GM19328 (cell line): ENCODE measurements around the gene ME3.

Experiments used
- ATAC-seq: cut with Tn5 transposase; IDR thresholded peaks from one replicate; pipeline ENCODE4 v1.9.1; 2021; ENCODE audit warnings: mild to moderate bottlenecking, moderate library complexity; ENCODE audit not compliant: unreplicated experiment

Gene ME3

DNA sequence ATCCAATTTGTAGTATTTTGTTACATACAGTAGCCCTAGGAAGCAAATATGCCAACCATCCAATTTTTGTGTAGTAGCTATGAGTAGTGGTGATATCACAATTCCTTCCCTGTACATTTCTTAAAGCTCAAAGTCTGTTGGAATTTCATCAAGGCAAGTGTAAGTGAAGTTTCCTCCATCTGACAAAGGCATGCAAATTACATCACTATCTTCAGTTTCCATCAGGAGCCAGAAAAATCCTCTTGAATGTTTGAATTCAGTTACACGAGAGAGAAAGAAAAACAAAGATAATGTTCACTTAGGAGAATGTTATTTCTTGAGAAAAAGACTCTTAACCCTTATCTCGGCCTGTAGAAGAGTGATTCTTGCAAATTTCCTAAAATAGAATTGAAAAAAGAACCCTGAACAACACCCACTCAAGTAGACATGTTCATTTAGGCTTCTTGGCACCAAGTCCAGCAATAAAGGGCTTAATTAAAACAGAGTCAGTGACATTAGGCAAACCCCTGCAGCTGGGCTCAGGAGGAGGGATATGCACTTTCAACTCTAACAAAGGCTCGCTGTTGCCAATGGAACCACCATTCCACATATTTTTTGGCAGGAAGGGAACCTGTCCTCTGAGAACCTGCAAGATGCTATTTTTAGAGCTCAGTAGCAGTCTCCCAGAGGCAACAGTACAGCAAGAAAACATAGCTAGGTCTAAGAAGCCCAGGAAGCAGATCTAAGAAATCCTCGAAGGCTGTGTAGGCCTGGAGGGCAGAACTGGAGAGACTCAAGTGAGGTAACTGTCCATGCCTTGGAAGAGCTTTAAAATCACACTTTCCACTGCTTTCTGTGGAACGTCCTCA, 153.1 kb downstream of the ME3 start:
- ATAC-seq = no peak

DNA sequence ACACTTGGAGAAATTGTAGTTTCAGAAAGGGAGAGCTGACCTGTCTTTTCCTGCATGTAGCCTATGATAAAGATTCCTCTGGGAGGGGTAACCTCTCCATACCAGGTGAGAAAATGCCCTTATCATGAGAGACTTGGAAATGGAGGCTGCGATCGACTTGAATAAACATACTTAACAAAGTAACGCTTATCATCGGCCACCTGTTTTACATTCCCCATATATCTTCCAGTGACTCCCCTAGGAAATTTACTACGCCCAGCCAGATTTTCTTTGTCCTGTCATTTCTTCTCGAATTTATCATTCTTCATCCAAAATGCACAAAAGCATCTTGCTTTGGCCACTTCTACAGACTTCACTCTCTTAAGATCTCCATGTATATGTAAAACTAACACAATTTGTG, 154.2 kb downstream of the ME3 start:
- no peak for ATAC-seq

DNA sequence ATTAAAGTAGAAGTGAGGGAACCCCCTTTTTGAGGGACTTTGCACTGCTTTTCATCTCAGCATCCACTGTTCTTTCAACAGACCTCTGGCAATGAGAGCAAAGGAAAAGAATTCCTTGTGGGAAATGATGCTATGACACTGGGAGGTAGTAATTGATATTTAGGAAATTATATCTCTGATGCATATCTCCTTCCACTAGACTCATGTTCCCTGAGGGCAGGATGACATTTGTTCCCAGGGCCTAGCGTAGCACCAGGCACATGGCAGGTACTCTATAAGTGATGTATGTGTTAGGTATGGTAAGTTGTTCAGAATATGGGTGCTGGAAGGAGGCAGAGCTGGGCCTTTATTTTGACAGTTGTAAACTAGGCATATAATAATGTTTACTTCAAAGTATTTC, 154.9 kb downstream of the ME3 start:
- ATAC-seq = no peak

DNA sequence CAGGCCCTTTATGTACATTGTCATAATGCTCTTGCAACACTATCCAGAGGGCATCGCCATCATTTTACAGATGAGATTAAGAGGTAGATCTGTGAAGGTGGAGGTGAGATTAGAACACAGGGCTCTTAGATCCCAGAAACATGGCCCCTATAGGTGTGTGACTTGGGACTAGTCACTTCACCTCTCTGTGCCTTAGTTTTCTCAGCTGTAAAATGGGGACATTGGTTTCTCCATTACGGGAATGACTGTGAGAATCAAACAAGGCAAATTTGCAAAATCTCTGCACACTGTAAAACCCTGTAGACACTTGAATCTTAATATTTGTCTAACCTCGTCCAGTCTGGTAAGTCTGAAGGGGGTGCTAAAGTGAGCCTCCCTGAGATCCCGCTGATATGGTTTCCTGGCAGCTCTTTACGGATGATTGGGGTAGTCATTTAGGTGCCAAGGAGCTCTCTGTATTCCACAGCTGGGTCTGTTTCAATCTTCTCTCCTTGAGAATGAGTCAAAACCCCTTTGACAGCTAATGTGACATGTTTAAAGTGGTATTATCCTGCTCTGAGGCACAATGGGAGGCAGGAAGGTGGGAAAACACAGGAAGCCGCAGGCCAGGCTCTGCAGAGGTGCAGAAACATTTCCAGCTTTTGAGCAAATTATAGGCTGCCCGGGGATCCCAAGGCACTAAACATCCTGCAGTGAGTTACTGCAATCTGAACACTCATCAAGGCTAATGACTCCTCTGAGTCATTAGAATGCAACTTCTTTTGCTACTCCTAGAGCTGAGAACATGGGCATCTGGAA, 156.9 kb downstream of the ME3 start:
- ATAC-seq = no peak

DNA sequence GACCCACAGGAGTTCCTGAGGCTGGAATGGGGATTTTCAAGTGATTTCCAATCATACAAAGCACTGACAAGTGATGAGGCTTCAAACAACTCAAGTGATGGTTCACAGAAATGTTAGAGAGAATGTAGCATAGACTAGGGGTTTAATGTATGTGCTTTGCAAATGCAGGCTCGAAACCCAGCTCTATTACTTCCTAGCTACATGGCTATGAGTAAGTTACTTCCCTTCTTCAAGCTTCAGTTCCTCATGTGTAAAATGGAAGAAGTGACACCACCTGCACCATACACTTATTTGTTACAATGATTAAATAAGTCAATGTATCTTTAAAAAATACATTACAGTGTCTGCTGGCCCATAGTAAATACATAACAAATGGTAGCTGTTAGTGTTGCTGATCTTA, 158.0 kb downstream of the ME3 start:
- peak; percentile 44 for ATAC-seq

DNA sequence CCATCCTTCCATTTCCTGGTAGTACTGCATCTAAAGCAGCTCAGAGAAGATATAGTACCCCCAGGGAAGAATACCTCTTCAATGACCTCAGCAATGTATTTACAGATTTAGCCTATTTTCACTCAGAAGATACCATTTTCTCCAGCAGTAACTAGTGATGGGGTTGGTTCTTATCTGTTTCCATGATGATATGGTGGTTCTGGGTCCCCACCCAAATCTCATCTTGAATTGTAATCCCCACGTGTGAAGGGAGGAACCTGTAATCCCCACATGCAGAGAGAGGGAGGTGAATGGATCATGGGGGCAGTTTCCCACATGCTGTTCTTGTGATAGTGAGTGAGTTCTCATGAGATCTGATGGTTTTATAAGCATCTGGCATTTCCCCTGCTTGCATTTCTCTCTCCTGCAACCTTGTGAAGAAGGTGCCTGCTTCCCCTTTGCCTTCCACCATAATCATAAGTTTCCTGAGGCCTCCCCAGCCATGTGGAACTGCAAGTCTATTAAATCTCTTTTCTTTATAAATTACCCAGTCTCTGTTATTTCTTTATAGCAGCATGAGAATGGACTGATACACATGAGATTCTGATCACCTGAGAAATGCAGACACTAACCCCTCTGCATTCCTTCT, 158.6 kb downstream of the ME3 start:
- ATAC-seq = no peak

DNA sequence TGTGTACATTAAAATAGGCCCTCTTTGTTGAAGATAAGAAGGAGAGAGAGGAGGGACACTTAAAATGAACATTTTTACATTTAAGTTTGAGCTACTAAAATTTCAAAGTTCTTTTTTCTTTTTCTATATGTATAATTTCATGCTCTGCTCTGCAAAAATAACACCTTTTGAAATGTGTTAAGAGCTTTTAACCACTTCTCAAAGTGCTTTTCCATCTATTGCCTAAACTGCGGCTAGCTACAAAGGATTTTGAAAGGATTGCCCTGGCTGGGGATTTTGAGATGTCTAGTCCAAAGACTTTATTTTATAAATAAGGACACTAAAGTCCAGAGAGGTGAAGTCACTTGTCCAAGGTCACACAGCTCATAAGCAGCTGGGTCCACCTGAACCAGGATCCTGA, 159.3 kb downstream of the ME3 start:
- no peak for ATAC-seq

DNA sequence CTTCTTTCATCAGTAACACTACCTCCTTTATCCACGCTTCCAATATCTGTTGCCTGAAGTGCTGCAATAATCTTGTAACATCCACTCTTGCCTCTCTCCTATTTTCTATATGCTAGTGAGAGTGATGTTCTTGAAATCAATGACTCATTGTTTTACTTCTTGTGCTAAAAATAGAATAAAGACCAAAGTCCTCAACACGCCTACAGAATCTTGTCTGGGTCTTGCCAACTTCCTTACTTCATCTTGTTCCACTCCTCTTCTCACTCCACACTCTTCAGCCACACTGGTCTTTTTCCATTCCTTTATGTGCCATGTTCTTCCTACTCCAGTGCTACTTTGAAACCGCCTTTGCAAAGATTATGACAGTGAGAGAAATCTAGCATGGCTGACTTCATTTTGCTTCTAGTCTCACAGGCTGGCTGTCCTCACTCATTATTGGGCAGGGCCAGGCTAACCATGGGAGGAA, 161.3 kb downstream of the ME3 start:
- no peak for ATAC-seq

DNA sequence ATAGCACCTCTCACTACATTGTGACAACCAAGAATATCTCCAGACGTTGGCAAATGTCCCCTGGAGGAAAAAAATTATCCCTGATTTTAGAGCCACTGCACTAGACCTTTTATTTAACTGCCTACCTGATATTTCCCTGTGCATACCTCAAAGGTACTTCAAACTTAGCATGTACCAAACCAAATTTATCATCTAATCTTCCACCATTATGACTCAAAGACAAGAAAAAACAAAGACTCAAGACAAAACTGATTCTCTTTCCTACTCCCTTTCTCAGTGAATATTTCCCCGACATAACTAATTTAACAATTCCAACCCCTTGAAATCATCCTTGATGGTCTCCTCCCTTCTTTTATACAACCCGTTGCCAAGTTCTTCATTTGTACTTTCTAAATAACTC, 161.7 kb downstream of the ME3 start:
- no peak for ATAC-seq

DNA sequence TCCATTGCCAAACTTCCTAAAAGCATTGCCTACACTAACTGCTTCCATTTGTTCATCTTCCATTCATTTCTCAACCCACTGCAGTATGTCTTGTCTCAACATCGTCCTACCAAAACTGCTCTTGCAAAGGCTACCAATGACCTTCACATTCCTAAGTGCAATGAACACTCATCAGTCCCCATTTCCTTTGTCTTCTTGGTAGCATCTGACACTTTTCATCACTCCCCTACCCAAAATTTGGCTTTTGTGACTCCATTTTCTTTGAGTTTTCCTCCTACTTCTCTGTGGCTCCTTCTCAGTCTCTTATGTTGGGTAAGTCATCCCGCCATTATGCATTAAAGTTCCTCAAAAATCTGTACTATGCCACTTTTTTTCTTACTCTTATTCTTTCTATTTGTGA, 162.3 kb downstream of the ME3 start:
- ATAC-seq = no peak

DNA sequence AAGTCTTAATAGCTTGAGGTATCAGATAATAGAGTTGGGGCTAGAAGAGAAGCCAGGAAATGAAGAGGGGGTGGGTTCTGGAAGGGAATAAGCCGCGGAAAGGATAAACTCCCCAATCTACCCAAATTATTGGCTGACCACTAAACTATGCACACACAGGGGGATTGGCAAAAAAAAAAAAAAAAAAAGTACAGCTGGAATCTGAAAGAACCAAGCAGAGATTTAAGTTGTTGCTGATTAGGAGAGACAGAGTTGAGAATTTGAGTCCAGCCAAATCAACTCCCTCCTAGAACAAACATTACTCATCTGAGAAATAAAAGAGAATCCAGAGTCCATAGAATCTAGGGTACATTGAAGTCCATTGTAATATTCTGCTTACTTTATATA, 162.8 kb downstream of the ME3 start:
- no peak for ATAC-seq

DNA sequence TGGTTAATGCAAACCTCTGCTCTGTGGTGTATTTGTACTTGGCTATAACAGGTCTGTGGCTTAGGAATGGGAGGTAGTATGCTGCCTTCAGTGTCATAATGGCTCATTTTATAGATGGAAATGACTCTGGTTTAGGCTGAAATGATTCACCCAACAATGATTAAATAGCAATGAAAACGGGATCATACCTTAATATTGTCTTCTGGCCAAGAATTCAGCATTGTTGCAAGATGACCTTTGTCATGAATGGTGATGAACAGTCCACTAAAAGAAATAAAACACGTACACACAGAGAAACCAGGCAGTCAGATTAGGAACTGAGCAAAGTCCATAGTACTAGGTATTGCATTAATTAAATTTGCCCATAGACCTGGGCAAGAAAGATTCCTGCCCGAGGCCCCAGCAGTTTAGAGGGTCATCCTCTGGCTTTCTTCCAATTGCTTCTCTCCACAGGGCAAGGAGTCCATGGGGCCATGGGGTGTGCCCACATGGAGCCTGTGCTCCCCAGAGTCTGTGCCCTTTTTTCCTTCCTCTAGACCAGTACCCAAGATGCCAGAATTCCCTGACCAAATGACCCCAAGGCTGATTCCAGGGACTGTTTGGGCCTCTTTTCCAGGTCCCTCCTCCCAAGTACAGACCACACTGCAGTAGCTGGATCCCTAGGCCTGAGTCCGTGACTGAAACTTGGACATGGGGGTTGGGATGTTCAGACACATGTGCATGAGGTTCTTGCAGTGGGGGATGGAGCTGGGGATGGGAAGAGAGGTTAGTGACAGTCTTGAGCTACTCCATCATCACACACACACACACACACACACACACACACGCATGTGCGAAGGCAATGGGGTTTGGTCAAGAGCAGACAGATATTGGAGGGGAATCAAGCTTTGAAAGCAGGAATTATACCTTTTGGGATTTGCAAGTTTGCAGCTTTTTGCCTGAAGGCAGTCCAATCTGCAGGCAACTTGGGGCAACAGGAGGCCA, 163.5 kb downstream of the ME3 start:
- no peak for ATAC-seq

DNA sequence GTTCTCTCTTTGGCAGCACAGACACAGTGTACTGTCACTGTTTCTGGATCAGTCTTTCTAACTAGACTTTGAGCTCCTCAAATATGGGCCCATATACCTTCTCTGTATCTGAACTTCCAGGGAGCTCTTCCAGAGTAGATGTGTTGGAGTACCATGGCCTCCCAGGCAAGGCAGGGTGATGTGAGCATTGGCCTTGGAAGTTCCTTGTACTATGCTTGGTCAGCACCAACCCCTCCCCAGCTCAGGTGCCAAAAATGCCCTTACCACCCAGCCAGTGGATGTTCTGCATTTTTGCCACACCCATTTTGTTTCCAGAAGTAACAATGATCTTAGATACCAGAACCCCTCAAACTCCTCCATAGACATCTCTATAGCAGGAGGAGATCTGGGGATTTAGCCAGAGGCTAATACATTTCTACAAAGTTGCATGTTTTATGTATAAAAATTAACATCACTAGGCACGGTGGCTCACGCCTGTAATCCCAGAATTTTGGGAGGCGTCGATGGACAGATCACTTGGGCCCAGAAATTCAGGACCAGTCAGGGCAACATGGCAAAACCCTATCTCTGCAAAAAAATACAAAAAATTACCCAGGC, 165.1 kb downstream of the ME3 start:
- no peak for ATAC-seq

DNA sequence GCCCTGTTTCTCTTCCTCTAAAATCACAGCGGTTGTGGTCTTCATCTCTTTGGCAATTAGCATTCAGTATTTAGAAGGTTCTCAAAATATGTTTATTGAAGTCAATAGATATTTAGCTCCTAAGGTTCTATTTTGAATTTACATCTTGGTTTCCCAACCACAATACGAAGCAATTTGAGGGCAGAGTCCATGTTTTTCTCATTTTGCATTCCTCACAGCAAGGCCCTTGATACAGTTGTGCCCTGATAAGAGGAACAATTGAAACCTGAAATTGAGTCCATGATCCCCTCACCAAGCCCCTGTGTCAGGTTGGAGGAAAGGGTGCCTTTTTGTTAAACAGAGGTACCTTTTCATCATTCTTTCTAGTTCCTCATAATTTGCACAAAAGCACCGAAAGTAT, 166.2 kb downstream of the ME3 start:
- ATAC-seq = no peak

DNA sequence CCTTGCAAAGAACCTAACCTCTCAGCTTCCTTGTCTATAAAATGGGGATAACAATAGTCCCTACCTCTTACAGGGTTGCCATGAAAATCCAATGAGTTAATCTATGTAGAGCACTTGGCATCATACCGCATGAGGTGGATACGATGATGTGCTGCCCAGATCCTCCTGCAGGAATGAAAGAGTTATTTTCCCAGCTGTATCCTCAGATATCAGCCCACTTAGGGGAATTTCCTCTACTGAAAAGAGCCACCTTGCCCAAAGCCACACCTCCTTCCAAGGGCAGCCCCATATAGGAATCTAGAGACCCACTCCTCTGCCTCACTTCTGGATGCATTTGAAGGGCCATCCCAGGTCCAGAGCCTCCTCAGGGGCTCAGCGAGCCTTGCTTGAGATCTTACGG, 169.3 kb downstream of the ME3 start:
- ATAC-seq = no peak

DNA sequence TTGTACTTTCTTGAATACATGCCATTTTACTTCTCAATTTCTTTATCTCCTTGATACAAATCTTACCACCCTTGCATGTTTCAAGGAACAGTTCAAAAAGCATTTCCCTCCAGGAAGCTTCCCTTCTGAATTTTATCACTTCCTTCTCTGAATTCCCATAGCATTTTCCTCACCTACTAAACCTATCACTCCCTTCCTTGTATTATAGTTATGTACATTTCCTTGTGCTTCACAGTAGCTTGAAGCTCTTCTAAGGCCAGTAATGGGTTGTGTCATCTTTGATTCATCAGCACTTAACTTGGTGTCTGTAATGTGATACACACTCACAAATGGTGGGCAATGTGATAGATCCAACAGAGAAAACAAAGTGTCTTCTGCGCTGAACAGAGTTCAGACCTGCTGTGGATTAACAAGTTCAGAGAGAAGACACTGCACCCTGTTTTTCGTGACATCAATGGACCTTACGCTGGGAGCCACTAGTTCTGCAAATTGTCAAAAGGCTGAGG, 170.2 kb downstream of the ME3 start:
- no peak for ATAC-seq

DNA sequence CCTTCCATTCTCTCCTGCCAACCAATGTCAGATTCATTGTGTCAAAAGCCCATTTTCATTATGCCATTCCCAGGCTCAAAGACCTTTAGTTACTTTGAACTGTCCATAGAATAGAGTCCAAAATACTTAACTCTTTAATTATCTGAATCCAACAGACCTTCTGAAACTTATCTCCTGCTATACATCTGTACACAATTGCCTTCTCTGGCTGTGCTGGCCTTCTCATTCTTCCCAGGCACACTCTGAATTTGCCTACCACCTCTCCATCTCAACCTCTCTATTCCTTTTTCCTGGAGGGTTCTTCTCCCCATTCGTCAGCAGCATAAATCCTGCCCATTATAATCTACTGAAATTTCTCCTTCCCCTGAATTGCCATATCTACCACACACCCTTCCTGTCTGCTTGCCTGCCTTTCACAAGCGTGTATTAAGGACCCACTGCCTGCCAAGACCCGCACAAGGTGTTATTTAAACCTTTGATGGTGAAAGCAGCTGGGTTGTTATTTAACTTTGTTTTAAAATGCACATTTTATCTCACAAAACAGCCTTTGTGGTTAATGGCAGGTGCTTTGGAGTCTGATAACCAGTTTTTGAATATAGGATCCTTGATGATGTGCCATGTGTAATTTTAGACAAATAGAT, 171.8 kb downstream of the ME3 start:
- ATAC-seq = no peak

DNA sequence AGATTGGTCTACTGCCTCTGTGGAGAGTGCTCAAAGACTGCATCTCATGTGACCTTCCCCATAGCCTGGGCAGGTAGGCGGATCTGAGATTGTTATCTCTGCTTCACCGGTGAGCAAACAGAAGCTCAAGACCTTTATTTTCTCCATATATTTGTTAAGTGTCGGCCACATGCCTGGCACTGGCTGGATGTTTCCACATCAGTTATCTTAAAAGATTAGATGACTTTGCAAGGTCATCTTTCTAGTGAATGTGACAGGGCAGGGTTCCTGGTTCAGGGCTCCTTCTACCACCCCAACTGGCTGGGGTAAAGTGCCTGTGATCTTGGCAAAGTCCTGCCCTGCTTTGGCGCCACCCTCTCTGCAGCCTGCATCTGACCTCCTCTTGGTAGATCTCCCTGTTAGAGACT, 172.7 kb downstream of the ME3 start:
- ATAC-seq = no peak

DNA sequence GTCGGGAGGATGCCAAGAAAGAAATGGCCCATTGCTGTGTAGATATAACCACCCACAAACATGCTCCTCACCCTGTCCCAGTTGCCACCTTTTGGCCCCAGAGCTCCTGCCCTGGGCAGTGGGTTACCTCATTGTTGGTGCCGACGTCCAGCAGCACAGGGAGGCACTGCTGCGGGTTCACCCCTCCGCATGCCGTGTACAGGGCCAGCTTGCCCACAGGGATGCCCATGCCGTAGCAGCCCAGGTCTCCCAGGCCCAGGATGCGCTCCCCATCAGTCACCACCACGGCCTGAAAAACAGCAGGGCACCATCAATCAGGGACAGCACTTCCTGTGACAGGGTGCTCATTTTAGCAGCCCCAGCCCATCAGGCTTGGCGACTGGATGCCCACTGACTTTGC, 174.6 kb downstream of the ME3 start:
- no peak for ATAC-seq

DNA sequence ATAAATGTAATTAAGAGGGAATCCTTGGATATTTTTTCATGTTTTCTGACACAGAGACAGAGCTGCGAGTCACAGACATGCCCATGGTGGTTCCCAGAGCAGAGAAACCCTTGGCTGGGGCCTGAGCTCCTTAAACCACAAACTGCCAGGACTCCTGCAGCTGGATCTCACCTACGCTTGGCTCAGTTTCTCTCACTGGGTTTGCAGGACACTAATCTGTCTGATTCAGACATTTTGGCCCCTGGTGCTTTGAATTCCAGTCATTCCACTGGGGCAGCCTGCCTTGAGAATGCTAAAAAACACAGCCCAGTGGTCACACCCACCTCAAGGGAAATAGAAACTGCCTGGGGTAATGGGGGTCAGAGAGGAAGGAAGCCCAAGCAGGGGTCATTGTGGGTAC, 175.1 kb downstream of the ME3 start:
- ATAC-seq = no peak
